GM23338 (cell line): ENCODE data around the gene GLB1L3. TPM values are rescaled to one million over a fixed set of nuclear protein-coding genes. Genes with fewer than 3 reads are reported as not detected.
"Not testable (repeated sequence)": the region's sequence is repeated elsewhere in the genome, so short reads cannot be mapped to it uniquely, and the experiment has no call there.

Source experiments
- ATAC-seq: fragments of 200-7000 bp; cut with Tn5 transposase; 3 replicates; pipeline ENCODE4 v1.9.1; 2020
- DNase-seq: peaks from one replicate; pipeline ENCODE4 v3.0.0-alpha.2; 2015; ENCODE audit warnings: low spot score
- H2AFZ ChIP-seq: fragments of 200-600 bp; sonication (generic); 2 replicates; pipeline ENCODE4 v1.8.0; 2016; ENCODE audit warnings: antibody characterized with exemption, mild to moderate bottlenecking, moderate library complexity
- H3F3A ChIP-seq: fragments of 200-600 bp; sonication (generic); replicated peaks from 2 replicates; pipeline ENCODE4 v1.8.0; 2017; ENCODE audit warnings: antibody characterized with exemption, mixed run types, low read depth
- H3K27ac ChIP-seq: fragments of 200-600 bp; sonication (generic); 2 replicates; pipeline ENCODE4 v1.6.1; 2016; ENCODE audit warnings: low read depth
- H3K27me3 ChIP-seq: fragments of 200-600 bp; sonication (generic); 2 replicates; pipeline ENCODE4 v1.8.0; 2016; ENCODE audit warnings: mild to moderate bottlenecking, mixed run types, moderate library complexity; ENCODE audit not compliant: insufficient read depth
- H3K36me3 ChIP-seq: fragments of 200-600 bp; sonication (generic); 2 replicates; pipeline ENCODE4 v1.8.0; 2016; ENCODE audit warnings: mild to moderate bottlenecking; ENCODE audit not compliant: insufficient read depth
- H3K4me1 ChIP-seq: fragments of 200-600 bp; sonication (generic); 2 replicates; pipeline ENCODE4 v1.8.0; 2016; ENCODE audit warnings: mild to moderate bottlenecking, moderate library complexity; ENCODE audit not compliant: insufficient read depth
- H3K4me2 ChIP-seq: fragments of 200-600 bp; sonication (generic); 2 replicates; pipeline ENCODE4 v1.7.1; 2017; ENCODE audit warnings: mixed run types
- H3K4me3 ChIP-seq: fragments of 200-600 bp; sonication (generic); 2 replicates; pipeline ENCODE4 v1.6.1; 2016; ENCODE audit warnings: mixed run types
- H3K79me2 ChIP-seq: fragments of 200-600 bp; sonication (generic); replicated peaks from 2 replicates; pipeline ENCODE4 v1.8.0; 2017; ENCODE audit warnings: mild to moderate bottlenecking; ENCODE audit not compliant: insufficient read depth
- H3K9me2 ChIP-seq: fragments of 200-600 bp; sonication (generic); 2 replicates; pipeline ENCODE4 v1.8.0; 2017; ENCODE audit not compliant: insufficient read depth
- H4K20me1 ChIP-seq: fragments of 200-600 bp; sonication (generic); replicated peaks from 2 replicates; pipeline ENCODE4 v1.8.0; 2017; ENCODE audit warnings: mild to moderate bottlenecking; ENCODE audit not compliant: insufficient read depth
- H3K27ac Mint-ChIP-seq: 2 replicates; pipeline ENCODE4 v1.8.0; 2020; ENCODE audit warnings: inconsistent platforms, mild to moderate bottlenecking, moderate library complexity, mixed read lengths
- H3K27me3 Mint-ChIP-seq: 3 replicates; pipeline ENCODE4 v1.8.0; 2022; ENCODE audit warnings: low read depth, mild to moderate bottlenecking, moderate library complexity, mixed read lengths, inconsistent platforms; ENCODE audit not compliant: insufficient read depth, poor library complexity
- H3K36me3 Mint-ChIP-seq: 3 replicates; pipeline ENCODE4 v1.8.0; 2021; ENCODE audit warnings: low read depth, mild to moderate bottlenecking, inconsistent platforms, moderate library complexity, mixed read lengths
- H3K4me1 Mint-ChIP-seq: 3 replicates; pipeline ENCODE4 v1.8.0; 2020; ENCODE audit warnings: mild to moderate bottlenecking, inconsistent platforms, mixed read lengths
- H3K4me3 Mint-ChIP-seq: 3 replicates; pipeline ENCODE4 v1.8.0; 2021; ENCODE audit warnings: moderate library complexity, mild to moderate bottlenecking, inconsistent platforms, mixed read lengths
- H3K9me3 Mint-ChIP-seq: 3 replicates; pipeline ENCODE4 v1.8.0; 2020; ENCODE audit warnings: moderate library complexity, mild to moderate bottlenecking, inconsistent platforms, mixed read lengths
- ETS1 ChIP-seq: IDR thresholded peaks from 2 replicates; pipeline ENCODE4 v1.6.1; 2016; ENCODE audit warnings: antibody characterized with exemption
- EZH2 ChIP-seq: fragments of 200-600 bp; sonication (generic); IDR thresholded peaks from one replicate; pipeline ENCODE4 v1.8.0; 2017; ENCODE audit warnings: antibody characterized with exemption, mild to moderate bottlenecking, low read depth; ENCODE audit not compliant: unreplicated experiment
- EZH2phosphoT487 ChIP-seq: fragments of 200-600 bp; sonication (generic); IDR thresholded peaks from one replicate; pipeline ENCODE4 v1.8.1; 2018; ENCODE audit warnings: antibody characterized with exemption; ENCODE audit not compliant: unreplicated experiment
- NANOG ChIP-seq: IDR thresholded peaks from 2 replicates; pipeline ENCODE4 v1.6.1; 2016; ENCODE audit warnings: antibody characterized with exemption, borderline replicate concordance
- REST ChIP-seq: IDR thresholded peaks from one replicate; pipeline ENCODE4 v1.6.1; 2018; ENCODE audit warnings: antibody characterized with exemption; ENCODE audit not compliant: unreplicated experiment
- ZNF114 ChIP-seq: fragments of 250-450 bp; sonication (Bioruptor Pico); IDR thresholded peaks from 2 replicates; pipeline ENCODE4 v1.5.0; 2020; ENCODE audit warnings: mild to moderate bottlenecking, moderate library complexity
- ZNF331 ChIP-seq: fragments of 250-450 bp; sonication (Bioruptor Pico); IDR thresholded peaks from 2 replicates; pipeline ENCODE4 v1.5.0; 2020; ENCODE audit warnings: low read depth, mild to moderate bottlenecking, moderate library complexity
- polyA plus RNA-seq: library from polyadenylated mRNA; unstranded; fragments of >200 nt; fragmentation: Nextera tagmentation; extraction: Ambion mirVana; gene quantifications from 2 replicates; pipeline ENCODE4 v1.2.1, GENCODE V29; 2016
- total RNA-seq: library from RNA; depleted of rRNA; stranded (reverse); fragments of >200 nt; shearing (Covaris generic); gene quantifications from 2 replicates; pipeline ENCODE4 v1.2.3, GENCODE V29; 2014

The GLB1L3 gene
- total and polyA plus RNA-seq, 2 experiments from 2014 or later: 28.8 to 33.1 TPM

GRCh38 chr11:134282121-134283045 is 6.2 kb downstream of the GLB1L3 start (continued):
- TF ChIP-seq EZH2phosphoT487: no peak
- no peak for TF ChIP-seq ZNF114
- no peak for TF ChIP-seq ETS1
- TF ChIP-seq EZH2: no peak

- Mint-ChIP-seq H3K27ac (no peak overlapping the region), H3K4me1 (peaks cover 25% of the 10 kb centered on the region), H3K9me3 (no peaks in the 10 kb centered on the region), H3K4me3 (no peak overlapping the region), H3K36me3 (peaks cover 65% of the 10 kb centered on the region), H3K27me3 (no peaks in the 10 kb centered on the region)
- 0 out of 2 replicates have a peak, but pooled peaks cover 11% of the 10 kb centered on the region for H3K4me1 ChIP-seq
- no peak overlapping the region for H3K4me2 ChIP-seq
- TF ChIP-seq NANOG (no peak), ZNF331 (no peak), REST (no peak)
- no peak overlapping the region for H2AFZ ChIP-seq
- H3K9me2 ChIP-seq: no peaks in the 10 kb centered on the region
- ATAC-seq (no peak), DNase-seq (no peak)
- H3K79me2 ChIP-seq: peaks cover 16% of the 10 kb centered on the region
- H3K27ac ChIP-seq: no peak overlapping the region
- H3K4me3 ChIP-seq: no peak overlapping the region
- no peaks in the 10 kb centered on the region for H4K20me1 ChIP-seq
- peaks cover 14% of the 10 kb centered on the region for H3K36me3 ChIP-seq
- H3F3A ChIP-seq: no peaks in the 10 kb centered on the region
- H3K27me3 ChIP-seq: no peaks in the 10 kb centered on the region
These were observed 7.5 kb downstream of the GLB1L3 start for GRCh38 chr11:134283461-134284230.

GRCh38 chr11:134284349-134284748 is 8.2 kb downstream of the GLB1L3 start:
- not testable (repeated sequence) for H3K27me3 ChIP-seq, H3K4me3 Mint-ChIP-seq, H3K27me3 Mint-ChIP-seq, H2AFZ ChIP-seq, ATAC-seq, H3K27ac Mint-ChIP-seq, H4K20me1 ChIP-seq, H3K27ac ChIP-seq, H3K4me3 ChIP-seq, DNase-seq, H3K4me2 ChIP-seq, H3K9me2 ChIP-seq, H3K9me3 Mint-ChIP-seq, H3F3A ChIP-seq, H3K79me2 ChIP-seq, H3K4me1 ChIP-seq
- Mint-ChIP-seq H3K4me1 (peaks cover 30% of the 10 kb centered on the region), H3K36me3 (peaks cover 65% of the 10 kb centered on the region)
- peaks cover 14% of the 10 kb centered on the region for H3K36me3 ChIP-seq
